Measurements from ENCODE around the gene SLCO2B1. TPM values are rescaled to one million over a fixed set of nuclear protein-coding genes. Genes with fewer than 3 reads are reported as not detected.

The SLCO2B1 gene
- total RNA-seq, 1 experiment from 2014 or later, result 277 TPM

- ChIA-PET POLR2A (no interaction called here), CTCF (interaction anchor here (14.9 kb wide), 1 partner anchor 57 kb away, joined by 887 read pairs; no protein-coding TSS in a partner anchor)
- intact Hi-C loops (cut with micrococcal nuclease; ENCODE audit: unreplicated experiment), result no loop called here
- Mint-ChIP-seq H3K27me3 (ENCODE audit: insufficient read depth, unreplicated experiment) (no peaks in the 10 kb centered on the region), H3K4me3 (ENCODE audit: unreplicated experiment) (no peak overlapping the region), H3K4me1 (ENCODE audit: low read depth, unreplicated experiment) (peaks cover 16% of the 10 kb centered on the region), H3K36me3 (ENCODE audit: insufficient read depth, unreplicated experiment) (peaks cover 43% of the 10 kb centered on the region), H3K9me3 (ENCODE audit: unreplicated experiment) (no peaks in the 10 kb centered on the region), H3K27ac (ENCODE audit: unreplicated experiment) (no peak overlapping the region)
- no peak for DNase-seq
- H3K36me3 ChIP-seq (ENCODE audit: control insufficient read depth, insufficient read depth, low read length), result peaks cover 31% of the 10 kb centered on the region
- BruUV-seq (replicated peaks), result no TSS peak
- TF ChIP-seq CTCF (IDR thresholded peaks at IDR 0.05; ENCODE audit: insufficient read depth in 1 of 2, low read depth in 1 of 2, low read length in 1 of 2, severe bottlenecking in 1 of 2, unreplicated experiment in 1 of 2), result no peak
- H3K4me3 ChIP-seq (ENCODE audit: low read depth, low read length), result no peak overlapping the region
- H3K9me3 ChIP-seq, result no peaks in the 10 kb centered on the region
- H3K4me1 ChIP-seq, result peaks cover 21% of the 10 kb centered on the region
- no peaks in the 10 kb centered on the region for H3K27me3 ChIP-seq (replicated peaks; ENCODE audit: control insufficient read depth, insufficient read depth, low read length)
Measured at GRCh38 chr11:75199412-75199955, 48.6 kb downstream of the SLCO2B1 start.

GRCh38 chr11:75200051-75200450 lies 49.1 kb downstream of the SLCO2B1 start:
- Histone ChIP-seq H3K9me3 (no peaks in the 10 kb centered on the region), H3K4me1 (peaks cover 26% of the 10 kb centered on the region), H3K27me3 (replicated peaks; ENCODE audit: control insufficient read depth, insufficient read depth, low read length) (no peaks in the 10 kb centered on the region), H3K4me3 (ENCODE audit: low read depth, low read length) (no peak overlapping the region), H3K36me3 (ENCODE audit: control insufficient read depth, insufficient read depth, low read length) (peaks cover 28% of the 10 kb centered on the region)
- H3K27ac Mint-ChIP-seq (ENCODE audit: unreplicated experiment), result no peak overlapping the region
- ChIA-PET CTCF (interaction anchor here (14.9 kb wide), 1 partner anchor 58 kb away, joined by 887 read pairs; no protein-coding TSS in a partner anchor), POLR2A (no interaction called here)
- TF ChIP-seq CTCF (IDR thresholded peaks at IDR 0.05; ENCODE audit: insufficient read depth in 1 of 2, low read depth in 1 of 2, low read length in 1 of 2, severe bottlenecking in 1 of 2, unreplicated experiment in 1 of 2), result no peak
- peak in 1 of 2 experiments; percentile 38 for DNase-seq
- intact Hi-C loops (cut with micrococcal nuclease; ENCODE audit: unreplicated experiment), result no loop called here
- no peaks in the 10 kb centered on the region for H3K27me3 Mint-ChIP-seq (ENCODE audit: insufficient read depth, unreplicated experiment)
- H3K4me3 Mint-ChIP-seq (ENCODE audit: unreplicated experiment), result no peak overlapping the region
- no peaks in the 10 kb centered on the region for H3K9me3 Mint-ChIP-seq (ENCODE audit: unreplicated experiment)
- no TSS peak for BruUV-seq (replicated peaks)
- H3K4me1 Mint-ChIP-seq (ENCODE audit: low read depth, unreplicated experiment), result peaks cover 16% of the 10 kb centered on the region
- peaks cover 38% of the 10 kb centered on the region for H3K36me3 Mint-ChIP-seq (ENCODE audit: insufficient read depth, unreplicated experiment)

- H3K9me3 ChIP-seq, result no peaks in the 10 kb centered on the region
- Mint-ChIP-seq H3K4me1 (ENCODE audit: low read depth, unreplicated experiment) (peaks cover 16% of the 10 kb centered on the region), H3K4me3 (ENCODE audit: unreplicated experiment) (no peak overlapping the region), H3K36me3 (ENCODE audit: insufficient read depth, unreplicated experiment) (peaks cover 36% of the 10 kb centered on the region), H3K27me3 (ENCODE audit: insufficient read depth, unreplicated experiment) (no peaks in the 10 kb centered on the region), H3K9me3 (ENCODE audit: unreplicated experiment) (no peaks in the 10 kb centered on the region), H3K27ac (ENCODE audit: unreplicated experiment) (no peak overlapping the region)
- intact Hi-C loops (cut with micrococcal nuclease; ENCODE audit: unreplicated experiment), result no loop called here
- no peaks in the 10 kb centered on the region for H3K27me3 ChIP-seq (replicated peaks; ENCODE audit: control insufficient read depth, insufficient read depth, low read length)
- BruUV-seq (replicated peaks), result no TSS peak
- CTCF ChIA-PET, result interaction anchor here (14.9 kb wide), 1 partner anchor 58 kb away, joined by 887 read pairs; no protein-coding TSS in a partner anchor
- peaks cover 25% of the 10 kb centered on the region for H3K36me3 ChIP-seq (ENCODE audit: control insufficient read depth, insufficient read depth, low read length)
- no peak for TF ChIP-seq CTCF (IDR thresholded peaks at IDR 0.05; ENCODE audit: insufficient read depth in 1 of 2, low read depth in 1 of 2, low read length in 1 of 2, severe bottlenecking in 1 of 2, unreplicated experiment in 1 of 2)
- H3K4me3 ChIP-seq (ENCODE audit: low read depth, low read length), result no peak overlapping the region
- no peak for DNase-seq
- H3K4me1 ChIP-seq, result peaks cover 26% of the 10 kb centered on the region
- POLR2A ChIA-PET, result no interaction called here
Measured at GRCh38 chr11:75200531-75200930, 49.6 kb downstream of the SLCO2B1 start.

Measured in Caco-2 (cell line).